Neural progenitor cell (in vitro differentiated cells): ENCODE results near the gene CHPF2. TPM values are rescaled to one million over a fixed set of nuclear protein-coding genes. Genes with fewer than 3 reads are reported as not detected.

Source experiments
- DNase-seq: peaks from one replicate; pipeline ENCODE4 v3.0.0-alpha.2; 2016; ENCODE audit warnings: low spot score
- H2AFZ ChIP-seq: fragments of 200-600 bp; sonication (generic); replicated peaks from 2 replicates; pipeline ENCODE4 v1.6.1; 2016; ENCODE audit warnings: antibody characterized with exemption
- H3F3A ChIP-seq: fragments of 200-600 bp; sonication (generic); 2 replicates; pipeline ENCODE4 v1.6.1; 2016; ENCODE audit warnings: antibody characterized with exemption, low read depth
- H3K27ac ChIP-seq: fragments of 200-600 bp; sonication (generic); 2 replicates; pipeline ENCODE4 v1.5.1; 2016; ENCODE audit warnings: mild to moderate bottlenecking
- H3K27me3 ChIP-seq: fragments of 200-600 bp; sonication (generic); 2 replicates; pipeline ENCODE4 v1.6.1; 2016; ENCODE audit warnings: mild to moderate bottlenecking, moderate library complexity
- H3K36me3 ChIP-seq: fragments of 200-600 bp; sonication (generic); 2 replicates; pipeline ENCODE4 v1.5.1; 2016
- H3K4me1 ChIP-seq: fragments of 200-600 bp; sonication (generic); 2 replicates; pipeline ENCODE4 v1.6.1; 2016; ENCODE audit warnings: mixed run types
- H3K4me2 ChIP-seq: fragments of 200-600 bp; sonication (generic); 2 replicates; pipeline ENCODE4 v1.6.1; 2016
- H3K4me3 ChIP-seq: fragments of 200-600 bp; sonication (generic); 2 replicates; pipeline ENCODE4 v1.5.1; 2016
- H3K79me2 ChIP-seq: fragments of 200-600 bp; sonication (generic); 2 replicates; pipeline ENCODE4 v1.6.1; 2016; ENCODE audit warnings: low read depth
- H3K9ac ChIP-seq: fragments of 200-600 bp; sonication (generic); 2 replicates; pipeline ENCODE4 v1.6.1; 2016
- H3K9me3 ChIP-seq: fragments of 200-600 bp; sonication (generic); 2 replicates; pipeline ENCODE4 v1.5.1; 2016; ENCODE audit warnings: low read depth
- H4K20me1 ChIP-seq: fragments of 200-600 bp; sonication (generic); 2 replicates; pipeline ENCODE4 v1.6.1; 2016; ENCODE audit warnings: low read depth
- H3K27ac Mint-ChIP-seq: 3 replicates; pipeline ENCODE4 v1.8.0; 2021; ENCODE audit warnings: mixed read lengths
- H3K27me3 Mint-ChIP-seq: 2 replicates; pipeline ENCODE4 v1.8.0; 2022; ENCODE audit warnings: low read depth, mild to moderate bottlenecking, inconsistent platforms, moderate library complexity, mixed read lengths; ENCODE audit not compliant: insufficient read depth
- H3K36me3 Mint-ChIP-seq: 3 replicates; pipeline ENCODE4 v1.8.0; 2021; ENCODE audit warnings: mixed read lengths
- H3K4me1 Mint-ChIP-seq: 3 replicates; pipeline ENCODE4 v1.8.0; 2021; ENCODE audit warnings: mixed read lengths
- H3K4me3 Mint-ChIP-seq: 3 replicates; pipeline ENCODE4 v1.8.0; 2021; ENCODE audit warnings: mild to moderate bottlenecking, moderate library complexity, mixed read lengths
- H3K9me3 Mint-ChIP-seq: 3 replicates; pipeline ENCODE4 v1.8.0; 2020; ENCODE audit warnings: mixed read lengths
- EZH2 ChIP-seq: fragments of 200-600 bp; sonication (generic); IDR thresholded peaks from 2 replicates; pipeline ENCODE4 v1.6.1; 2017; ENCODE audit warnings: antibody characterized with exemption, mild to moderate bottlenecking, moderate library complexity
- EZH2phosphoT487 ChIP-seq: fragments of 200-600 bp; sonication (generic); IDR thresholded peaks from 2 replicates; pipeline ENCODE4 v1.6.1; 2017; ENCODE audit warnings: antibody characterized with exemption
- total RNA-seq: library from RNA; depleted of rRNA; stranded (reverse); fragments of >200 nt; gene quantifications from 2 replicates; pipeline ENCODE4 v1.2.3, GENCODE V29; 2015; ENCODE audit warnings: low replicate concordance
- TF ChIP-seq, protein P1 (sequence below): fragments of 200-600 bp; sonication (generic); IDR thresholded peaks from 2 replicates; pipeline ENCODE4 v1.5.1; 2017; ENCODE audit warnings: antibody characterized with exemption, mild to moderate bottlenecking

Gene CHPF2
- total RNA-seq, 1 donor from 2014 or later: 8.8 TPM

DNA sequence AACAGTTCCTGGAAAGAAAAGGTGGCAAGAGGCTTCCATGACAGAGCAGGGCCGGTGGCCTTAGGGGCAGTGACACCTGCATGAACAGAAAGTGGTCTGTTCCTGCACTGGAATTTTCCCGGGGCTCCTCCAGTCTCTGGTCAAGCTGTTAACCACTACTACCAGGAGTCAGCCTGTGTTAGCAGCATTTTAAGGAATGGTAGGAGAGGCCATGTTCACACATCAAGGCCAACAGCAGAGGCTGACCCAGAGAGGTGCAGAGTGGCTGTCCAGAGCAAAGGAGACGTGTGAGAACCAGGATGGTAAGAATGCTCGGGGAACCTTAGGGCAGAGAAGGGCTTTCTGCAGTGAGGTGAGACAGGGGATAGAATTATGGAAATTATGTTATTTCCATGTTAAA is 30.5 kb upstream of the CHPF2 start:
- no peaks in the 10 kb centered on the region for H3K4me1 Mint-ChIP-seq

DNA sequence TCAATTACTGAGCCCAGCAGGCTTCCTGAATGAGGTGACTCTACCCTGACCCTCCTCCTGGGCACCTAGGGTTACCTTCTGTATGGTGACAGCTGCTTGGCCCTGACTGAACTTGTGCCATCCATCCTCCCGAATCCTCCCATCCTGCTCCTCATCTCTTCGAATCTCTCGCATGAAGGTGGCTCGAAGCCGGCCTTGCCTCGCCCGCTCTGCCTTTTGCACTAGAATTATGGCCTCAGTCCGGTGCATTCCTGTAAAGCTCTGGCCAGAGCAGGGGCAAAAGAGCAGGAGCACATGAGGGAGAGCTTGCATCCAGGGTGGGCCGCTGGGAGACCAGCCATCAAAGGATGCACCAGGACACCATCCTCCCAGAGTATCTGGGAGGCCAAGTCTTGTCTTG is 29.4 kb upstream of the CHPF2 start:
- H3K27me3 ChIP-seq: peaks cover 18% of the 10 kb centered on the region
- Mint-ChIP-seq H3K9me3 (peaks cover 2% of the 10 kb centered on the region), H3K27ac (no peak overlapping the region), H3K4me3 (no peak overlapping the region), H3K27me3 (peaks cover 6% of the 10 kb centered on the region), H3K4me1 (no peaks in the 10 kb centered on the region), H3K36me3 (no peaks in the 10 kb centered on the region)
- H3K9me3 ChIP-seq: no peaks in the 10 kb centered on the region
- H3K36me3 ChIP-seq: no peaks in the 10 kb centered on the region
- DNase-seq: no peak
- H3K4me2 ChIP-seq: no peak overlapping the region
- no peaks in the 10 kb centered on the region for H3K79me2 ChIP-seq
- no peak overlapping the region for H3K9ac ChIP-seq
- H2AFZ ChIP-seq: no peak overlapping the region
- no peak overlapping the region for H3K27ac ChIP-seq
- H3K4me3 ChIP-seq: no peak overlapping the region
- no peaks in the 10 kb centered on the region for H3F3A ChIP-seq
- no peaks in the 10 kb centered on the region for H4K20me1 ChIP-seq
- TF ChIP-seq EZH2: no peak
- TF ChIP-seq EZH2phosphoT487: no peak
- TF ChIP-seq, protein P1, sequence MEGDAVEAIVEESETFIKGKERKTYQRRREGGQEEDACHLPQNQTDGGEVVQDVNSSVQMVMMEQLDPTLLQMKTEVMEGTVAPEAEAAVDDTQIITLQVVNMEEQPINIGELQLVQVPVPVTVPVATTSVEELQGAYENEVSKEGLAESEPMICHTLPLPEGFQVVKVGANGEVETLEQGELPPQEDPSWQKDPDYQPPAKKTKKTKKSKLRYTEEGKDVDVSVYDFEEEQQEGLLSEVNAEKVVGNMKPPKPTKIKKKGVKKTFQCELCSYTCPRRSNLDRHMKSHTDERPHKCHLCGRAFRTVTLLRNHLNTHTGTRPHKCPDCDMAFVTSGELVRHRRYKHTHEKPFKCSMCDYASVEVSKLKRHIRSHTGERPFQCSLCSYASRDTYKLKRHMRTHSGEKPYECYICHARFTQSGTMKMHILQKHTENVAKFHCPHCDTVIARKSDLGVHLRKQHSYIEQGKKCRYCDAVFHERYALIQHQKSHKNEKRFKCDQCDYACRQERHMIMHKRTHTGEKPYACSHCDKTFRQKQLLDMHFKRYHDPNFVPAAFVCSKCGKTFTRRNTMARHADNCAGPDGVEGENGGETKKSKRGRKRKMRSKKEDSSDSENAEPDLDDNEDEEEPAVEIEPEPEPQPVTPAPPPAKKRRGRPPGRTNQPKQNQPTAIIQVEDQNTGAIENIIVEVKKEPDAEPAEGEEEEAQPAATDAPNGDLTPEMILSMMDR: no peak
- peaks cover 11% of the 10 kb centered on the region for H3K4me1 ChIP-seq

More for the DNA sequence above, 30.5 kb upstream of the CHPF2 start:
- TF ChIP-seq EZH2: no peak
- no peak for TF ChIP-seq EZH2phosphoT487
- TF ChIP-seq, protein P1: no peak
- Histone ChIP-seq H3K27ac (no peak overlapping the region), H3F3A (no peaks in the 10 kb centered on the region), H3K27me3 (peaks cover 18% of the 10 kb centered on the region), H2AFZ (no peak overlapping the region), H3K4me3 (no peak overlapping the region), H3K4me1 (peaks cover 11% of the 10 kb centered on the region), H3K4me2 (no peak overlapping the region), H3K79me2 (no peaks in the 10 kb centered on the region), H3K9me3 (no peaks in the 10 kb centered on the region), H3K36me3 (no peaks in the 10 kb centered on the region), H3K9ac (no peak overlapping the region), H4K20me1 (no peaks in the 10 kb centered on the region)
- Mint-ChIP-seq H3K4me3 (no peak overlapping the region), H3K27me3 (peaks cover 2% of the 10 kb centered on the region), H3K9me3 (peaks cover 2% of the 10 kb centered on the region), H3K36me3 (no peaks in the 10 kb centered on the region), H3K27ac (no peak overlapping the region)
- no peak for DNase-seq

DNA sequence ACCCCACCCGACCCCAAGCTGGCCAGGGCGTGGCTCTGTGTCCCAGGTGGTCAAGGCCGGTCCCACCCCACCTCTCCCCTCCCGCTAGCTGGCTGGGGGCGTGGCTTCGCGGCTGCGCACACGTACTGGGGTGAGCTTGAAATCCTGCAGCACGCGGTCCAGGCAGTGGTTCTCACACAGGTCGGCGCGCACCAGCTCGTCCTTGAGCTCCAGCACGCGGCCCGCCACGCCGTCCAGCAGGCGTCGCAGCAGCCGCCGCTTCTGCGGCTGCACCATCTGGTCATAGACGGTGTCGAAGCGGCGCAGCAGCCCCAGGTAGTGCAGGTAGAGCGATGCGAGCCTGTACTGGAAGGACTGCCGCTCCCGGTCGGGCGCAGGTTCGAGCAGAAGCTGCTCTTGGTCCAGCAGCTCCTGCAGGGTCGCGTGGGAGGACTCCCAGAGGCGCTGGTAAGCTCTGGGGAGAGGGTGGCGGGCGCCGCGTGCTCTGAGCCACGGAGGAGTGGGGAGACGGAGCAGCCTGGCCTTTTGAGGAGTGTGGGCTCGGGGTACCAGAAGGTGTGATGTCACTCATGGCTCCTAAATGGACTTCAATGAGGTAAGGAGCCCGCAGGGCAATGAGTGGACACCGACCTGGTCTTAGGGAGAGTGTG is 27.8 kb upstream of the CHPF2 start:
- Histone ChIP-seq H3K9me3 (no peaks in the 10 kb centered on the region), H3F3A (no peaks in the 10 kb centered on the region), H2AFZ (no peak overlapping the region), H3K4me1 (peaks cover 8% of the 10 kb centered on the region), H4K20me1 (no peaks in the 10 kb centered on the region), H3K27ac (no peak overlapping the region), H3K4me3 (no peak overlapping the region), H3K9ac (no peak overlapping the region), H3K4me2 (no peak overlapping the region), H3K27me3 (peaks cover 18% of the 10 kb centered on the region), H3K79me2 (no peaks in the 10 kb centered on the region), H3K36me3 (no peaks in the 10 kb centered on the region)
- TF ChIP-seq, protein P1: no peak
- Mint-ChIP-seq H3K27ac (no peak overlapping the region), H3K36me3 (no peaks in the 10 kb centered on the region), H3K4me3 (no peak overlapping the region), H3K27me3 (peaks cover 6% of the 10 kb centered on the region), H3K9me3 (peaks cover 2% of the 10 kb centered on the region), H3K4me1 (no peaks in the 10 kb centered on the region)
- no peak for DNase-seq
